Measurements from ENCODE around the gene WDR93. TPM values are rescaled to one million over a fixed set of nuclear protein-coding genes. Genes with fewer than 3 reads are reported as not detected.
A peak's percentile ranks its signal among the peaks of the same experiment; 100 is the strongest.

The WDR93 gene
- total RNA-seq, 1 donor from 2014 or later = not detected

GRCh38 chr15:89724621-89725020 lies 34.0 kb downstream of the WDR93 start:
- intact Hi-C loops (cut with DNase I) = no loop called here
- no peak for DNase-seq
- H3K27ac ChIP-seq = no peak overlapping the region
- no peaks in the 10 kb centered on the region for H3K4me1 ChIP-seq
- H3K27me3 ChIP-seq = no peaks in the 10 kb centered on the region
- H3K9me3 ChIP-seq = no peaks in the 10 kb centered on the region
- no peak for ATAC-seq
- H3K36me3 ChIP-seq = no peaks in the 10 kb centered on the region
- no peak overlapping the region for H3K4me3 ChIP-seq
- no peak for TF ChIP-seq CTCF (IDR thresholded peaks at IDR 0.05)

- no peaks in the 10 kb centered on the region for H3K4me1 ChIP-seq
- no peaks in the 10 kb centered on the region for H3K27me3 ChIP-seq
- ATAC-seq (no peak), DNase-seq (no peak)
- TF ChIP-seq CTCF (IDR thresholded peaks at IDR 0.05) = no peak
- H3K9me3 ChIP-seq = no peaks in the 10 kb centered on the region
- H3K36me3 ChIP-seq = no peaks in the 10 kb centered on the region
- intact Hi-C loops (cut with DNase I) = no loop called here
- no peak overlapping the region for H3K4me3 ChIP-seq
- no peak overlapping the region for H3K27ac ChIP-seq
Measured at GRCh38 chr15:89725064-89725463, 34.5 kb downstream of the WDR93 start.

- peak; percentile 76 for ATAC-seq
- Histone ChIP-seq H3K36me3 (no peaks in the 10 kb centered on the region), H3K27ac (peak overlapping the region; percentile 11)
Measured at GRCh38 chr15:89728254-89728653, 37.6 kb downstream of the WDR93 start.

GRCh38 chr15:89731275-89731674 lies 40.7 kb downstream of the WDR93 start:
- intact Hi-C loops (cut with DNase I) = no loop called here
- Histone ChIP-seq H3K4me3 (no peak overlapping the region), H3K27ac (no peak overlapping the region), H3K4me1 (no peaks in the 10 kb centered on the region), H3K36me3 (no peaks in the 10 kb centered on the region), H3K27me3 (peaks cover 6% of the 10 kb centered on the region), H3K9me3 (no peaks in the 10 kb centered on the region)
- DNase-seq (no peak), ATAC-seq (peak; percentile 17)
- TF ChIP-seq CTCF (IDR thresholded peaks at IDR 0.05) = no peak

More at GRCh38 chr15:89728254-89728653, 37.6 kb downstream of the WDR93 start:
- no peaks in the 10 kb centered on the region for H3K27me3 ChIP-seq
- H3K4me3 ChIP-seq = no peak overlapping the region
- H3K9me3 ChIP-seq = no peaks in the 10 kb centered on the region
- no peaks in the 10 kb centered on the region for H3K4me1 ChIP-seq
- no peak for DNase-seq
- no peak for TF ChIP-seq CTCF (IDR thresholded peaks at IDR 0.05)
- intact Hi-C loops (cut with DNase I) = no loop called here

- H3K27ac ChIP-seq = no peak overlapping the region
- no peaks in the 10 kb centered on the region for H3K9me3 ChIP-seq
- intact Hi-C loops (cut with DNase I) = no loop called here
- H3K27me3 ChIP-seq = peaks cover 6% of the 10 kb centered on the region
- ATAC-seq (no peak), DNase-seq (no peak)
- no peak overlapping the region for H3K4me3 ChIP-seq
- no peaks in the 10 kb centered on the region for H3K4me1 ChIP-seq
- H3K36me3 ChIP-seq = no peaks in the 10 kb centered on the region
- no peak for TF ChIP-seq CTCF (IDR thresholded peaks at IDR 0.05)
Measured at GRCh38 chr15:89732451-89733172, 42.0 kb downstream of the WDR93 start.
